Aorta (tissue), 5 donors: Measurements from ENCODE around the gene SIDT1. TPM values are rescaled to one million over a fixed set of nuclear protein-coding genes. Genes with fewer than 3 reads are reported as not detected.

ENCODE experiments used
- ATAC-seq: fragments of 200-7000 bp; cut with Tn5 transposase; one replicate; pipeline ENCODE4 v1.9.1; 2022; ENCODE audit warnings: moderate library complexity; ENCODE audit not compliant: low FRiP score
- DNase-seq, 2 donors: peaks; one replicate each; pipeline ENCODE4 v3.0.0-alpha.2; 2020
- H3K27ac ChIP-seq, 2 donors: one replicate each; pipeline ENCODE4 v1.5.1; 2013; ENCODE audit warnings: low read length in 2 of 2, mild to moderate bottlenecking in 2 of 2, moderate library complexity in 2 of 2, control low read depth in 1 of 2, inconsistent platforms in 1 of 2, low read depth in 1 of 2
- H3K27me3 ChIP-seq, 2 donors: one replicate each; pipeline ENCODE4 v1.6.1; 2013; ENCODE audit warnings: control low read depth in 1 of 2, low read length in 1 of 2, mild to moderate bottlenecking in 1 of 2, moderate library complexity in 1 of 2; ENCODE audit not compliant: insufficient read depth in 2 of 2, control insufficient read depth in 1 of 2
- H3K36me3 ChIP-seq, 2 donors: one replicate each; pipeline ENCODE4 v1.6.1; 2013; ENCODE audit warnings: control low read depth in 1 of 2, low read length in 1 of 2, mild to moderate bottlenecking in 1 of 2; ENCODE audit not compliant: insufficient read depth in 2 of 2, control insufficient read depth in 1 of 2
- H3K4me1 ChIP-seq, 2 donors: one replicate each; pipeline ENCODE4 v1.6.1; 2013; ENCODE audit warnings: low read length in 2 of 2, control low read depth in 1 of 2, mild to moderate bottlenecking in 1 of 2, moderate library complexity in 1 of 2; ENCODE audit not compliant: insufficient read depth in 2 of 2, control insufficient read depth in 1 of 2
- H3K4me3 ChIP-seq, 2 donors: one replicate each; pipeline ENCODE4 v1.5.1; 2013; ENCODE audit warnings: low read length in 2 of 2, control low read depth in 1 of 2, mild to moderate bottlenecking in 1 of 2
- H3K9me3 ChIP-seq: one replicate; pipeline ENCODE4 v1.6.1; 2013; ENCODE audit warnings: mild to moderate bottlenecking, low read length; ENCODE audit not compliant: control insufficient read depth
- WGBS, 2 donors: extraction: QIAGEN DNeasy Blood & Tissue Kit; methylation state at CpG; one replicate each; pipeline ENCODE4 v1.1.7; 2013; 5-methylcytosine and 5-hydroxymethylcytosine counted together
- intact Hi-C, 2 donors: fragments of 100-400 bp; cut with DNase I; formaldehyde crosslinking; loops; one replicate each; pipeline versions ENCODE4 v1.14.2 to v1.15.0; 2022
- long read RNA-seq, 2 donors: library from polyadenylated mRNA; unstranded; transcript quantifications; one replicate each; pipeline ENCODE4 v2.0.0, GENCODE V29; 2020 to 2021
- polyA plus RNA-seq, 2 donors: library from polyadenylated mRNA; stranded (reverse); fragments of 200-250 nt; gene quantifications; one replicate each; pipeline ENCODE4 v1.2.3, GENCODE V29; 2013
- total RNA-seq, 2 donors: library from RNA; stranded (reverse); fragmentation: NEBNext Ultra II Directional; extraction: Animal tissue kit (Norgen Biotek cat#: 25700); gene quantifications; one replicate each; pipeline ENCODE4 v1.2.1, GENCODE V29; 2021
- donor health status: healthy with polysubstance abuse.
- donor health status: Bipolar disorder and iron deficiency.
- donor health status: DM: no; HTN: no; CAD: no.
- donor health status: DM: no; HTN: no; CAD: no.
- donor health status: DM: yes; HTN: yes; CAD: no.

SIDT1 gene
- total RNA-seq (1 to 10 TPM; 1.8 to 3.0 TPM), polyA plus RNA-seq (1 to 10 TPM in 1 of 2 donors, under 1 TPM in 1; 0.08 to 3.8 TPM)
- long read RNA-seq, donor 1, transcript SIDT1-212 (2 exons, 577 nt): major isoform, 5 of 6 reads
- long read RNA-seq, donor 1, partial matches to known transcripts: 0 of 6 reads
- long read RNA-seq, donor 1, other reads (novel, unspliced or antisense): 1 of 6 reads
- long read RNA-seq, donor 2, partial matches to known transcripts: 0 of 2 reads
- long read RNA-seq, donor 2, other reads (novel, unspliced or antisense): 0 of 2 reads

GRCh38 chr3:113531826-113532697, at the start of gene SIDT1:
Gene SIDT1 (plus strand): TSS chr3:113532555. CDS start chr3:113533022, 467 bp downstream.
- intact Hi-C loops: no loop called here
- Histone ChIP-seq H3K27ac (no peak within 1 kb of the TSS), H3K27me3 (no peaks in the 10 kb centered on the region), H3K4me1 (no peaks in the 10 kb centered on the region), H3K9me3 (no peaks in the 10 kb centered on the region), H3K4me3 (peak within 1 kb of the TSS; percentile 62 to 72), H3K36me3 (no peaks in the 10 kb centered on the region)
- WGBS, 2 donors: 4 to 5% methylated on average over 18 of the region's 18 CpGs
- ATAC-seq (peak; percentile 62), DNase-seq (peak in 1 of 2 donors; percentile 47)

- Histone ChIP-seq H3K36me3 (peaks cover 0 to 8% of the 10 kb centered on the region in 2 donors), H3K27me3 (no peaks in the 10 kb centered on the region), H3K27ac (no peak overlapping the region), H3K4me1 (no peaks in the 10 kb centered on the region), H3K9me3 (peaks cover 2% of the 10 kb centered on the region), H3K4me3 (no peak overlapping the region)
- 89 to 93% methylated on average over 8 of the region's 8 CpGs for WGBS, 2 donors
- intact Hi-C loops: no loop called here
- DNase-seq: no peak
- ATAC-seq: no peak
These were observed 47.2 kb upstream of the SIDT1 start for GRCh38 chr3:113485161-113485609.

GRCh38 chr3:113495035-113495434, 37.3 kb upstream of the SIDT1 start:
- ATAC-seq: no peak
- no peak for DNase-seq
- Histone ChIP-seq H3K9me3 (no peaks in the 10 kb centered on the region), H3K36me3 (peaks cover 0 to 5% of the 10 kb centered on the region in 2 donors), H3K27ac (no peak overlapping the region), H3K27me3 (no peaks in the 10 kb centered on the region), H3K4me1 (no peaks in the 10 kb centered on the region), H3K4me3 (no peak overlapping the region)
- 57 to 64% methylated on average over 2 of the region's 2 CpGs for WGBS, 2 donors
- intact Hi-C loops: loop anchor here (2.0 kb wide), 1 partner anchor 132 kb away; no protein-coding TSS in a partner anchor

- H3K27ac ChIP-seq: no peak overlapping the region
- DNase-seq (no peak), ATAC-seq (no peak)
- no peaks in the 10 kb centered on the region for H3K27me3 ChIP-seq
- intact Hi-C loops: no loop called here
- H3K36me3 ChIP-seq: peaks cover 0 to 2% of the 10 kb centered on the region in 2 donors
- no peaks in the 10 kb centered on the region for H3K9me3 ChIP-seq
- no peaks in the 10 kb centered on the region for H3K4me1 ChIP-seq
- H3K4me3 ChIP-seq: no peak overlapping the region
These were observed 35.4 kb upstream of the SIDT1 start for GRCh38 chr3:113496924-113497323.

GRCh38 chr3:113498221-113499005, 33.9 kb upstream of the SIDT1 start:
- ATAC-seq (no peak), DNase-seq (no peak)
- H3K36me3 ChIP-seq: no peaks in the 10 kb centered on the region
- WGBS, 2 donors: 72 to 81% methylated on average over 5 of the region's 5 CpGs
- H3K27me3 ChIP-seq: no peaks in the 10 kb centered on the region
- no peaks in the 10 kb centered on the region for H3K4me1 ChIP-seq
- H3K9me3 ChIP-seq: no peaks in the 10 kb centered on the region
- H3K27ac ChIP-seq: no peak overlapping the region
- no peak overlapping the region for H3K4me3 ChIP-seq
- intact Hi-C loops: no loop called here

GRCh38 chr3:113499081-113499480, 33.3 kb upstream of the SIDT1 start:
- Histone ChIP-seq H3K4me1 (no peaks in the 10 kb centered on the region), H3K27ac (no peak overlapping the region), H3K27me3 (no peaks in the 10 kb centered on the region), H3K9me3 (no peaks in the 10 kb centered on the region), H3K36me3 (no peaks in the 10 kb centered on the region), H3K4me3 (no peak overlapping the region)
- ATAC-seq: no peak
- intact Hi-C loops: no loop called here
- DNase-seq: no peak
- 22 to 57% methylated on average over 1 of the region's 1 CpG for WGBS, 2 donors

- intact Hi-C loops: no loop called here
- no peak for DNase-seq
- no peaks in the 10 kb centered on the region for H3K9me3 ChIP-seq
These were observed 30.8 kb upstream of the SIDT1 start for GRCh38 chr3:113501597-113501996.

GRCh38 chr3:113505867-113506266, 26.5 kb upstream of the SIDT1 start:
- H3K4me1 ChIP-seq: no peaks in the 10 kb centered on the region
- intact Hi-C loops: no loop called here
- WGBS, 2 donors: 89 to 95% methylated on average over 3 of the region's 3 CpGs
- H3K4me3 ChIP-seq: no peak overlapping the region
- no peak for ATAC-seq
- H3K27me3 ChIP-seq: no peaks in the 10 kb centered on the region
- H3K36me3 ChIP-seq: peaks cover 0 to 2% of the 10 kb centered on the region in 2 donors
- no peak overlapping the region for H3K27ac ChIP-seq
- no peaks in the 10 kb centered on the region for H3K9me3 ChIP-seq
- no peak for DNase-seq

More at GRCh38 chr3:113501597-113501996, 30.8 kb upstream of the SIDT1 start:
- Histone ChIP-seq H3K27me3 (no peaks in the 10 kb centered on the region), H3K27ac (no peak overlapping the region), H3K36me3 (peaks cover 0 to 2% of the 10 kb centered on the region in 2 donors), H3K4me1 (no peaks in the 10 kb centered on the region), H3K4me3 (no peak overlapping the region)
- ATAC-seq: no peak
- 85 to 95% methylated on average over 2 of the region's 2 CpGs for WGBS, 2 donors
